GM12874 (cell line): ENCODE results near the gene FGFBP2.

Source experiments
- TF ChIP-seq, protein P1 (sequence below): IDR thresholded peaks from 2 replicates; pipeline ENCODE4 v1.5.1; 2011; ENCODE audit warnings: low read depth, mild to moderate bottlenecking, control low read depth, low read length, moderate library complexity; ENCODE audit not compliant: insufficient read depth

Gene FGFBP2

DNA sequence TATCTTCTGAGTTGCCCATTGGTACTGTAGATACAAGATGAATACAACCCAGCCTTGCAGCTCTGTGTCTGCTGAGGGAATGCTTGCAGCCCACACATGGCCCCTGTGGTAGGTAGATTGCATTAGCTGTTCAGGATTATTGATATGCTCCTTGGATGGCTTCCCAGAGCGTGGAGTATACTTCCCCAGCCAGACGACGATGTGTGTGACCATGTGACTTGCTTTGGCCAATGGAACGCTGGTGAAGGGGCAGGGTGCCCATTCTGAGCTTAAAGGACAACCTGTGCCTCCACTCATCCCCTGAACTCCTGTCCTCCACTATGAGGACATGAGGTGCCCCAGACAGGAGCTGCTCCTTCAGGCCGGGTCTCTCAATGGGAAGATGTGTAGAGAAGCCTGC lies 23.9 kb upstream of the FGFBP2 start:
- TF ChIP-seq, protein P1, sequence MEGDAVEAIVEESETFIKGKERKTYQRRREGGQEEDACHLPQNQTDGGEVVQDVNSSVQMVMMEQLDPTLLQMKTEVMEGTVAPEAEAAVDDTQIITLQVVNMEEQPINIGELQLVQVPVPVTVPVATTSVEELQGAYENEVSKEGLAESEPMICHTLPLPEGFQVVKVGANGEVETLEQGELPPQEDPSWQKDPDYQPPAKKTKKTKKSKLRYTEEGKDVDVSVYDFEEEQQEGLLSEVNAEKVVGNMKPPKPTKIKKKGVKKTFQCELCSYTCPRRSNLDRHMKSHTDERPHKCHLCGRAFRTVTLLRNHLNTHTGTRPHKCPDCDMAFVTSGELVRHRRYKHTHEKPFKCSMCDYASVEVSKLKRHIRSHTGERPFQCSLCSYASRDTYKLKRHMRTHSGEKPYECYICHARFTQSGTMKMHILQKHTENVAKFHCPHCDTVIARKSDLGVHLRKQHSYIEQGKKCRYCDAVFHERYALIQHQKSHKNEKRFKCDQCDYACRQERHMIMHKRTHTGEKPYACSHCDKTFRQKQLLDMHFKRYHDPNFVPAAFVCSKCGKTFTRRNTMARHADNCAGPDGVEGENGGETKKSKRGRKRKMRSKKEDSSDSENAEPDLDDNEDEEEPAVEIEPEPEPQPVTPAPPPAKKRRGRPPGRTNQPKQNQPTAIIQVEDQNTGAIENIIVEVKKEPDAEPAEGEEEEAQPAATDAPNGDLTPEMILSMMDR: no peak

GRCh38 chr4:15983610-15984009 lies 20.6 kb upstream of the FGFBP2 start:
- TF ChIP-seq, protein P1: no peak

DNA sequence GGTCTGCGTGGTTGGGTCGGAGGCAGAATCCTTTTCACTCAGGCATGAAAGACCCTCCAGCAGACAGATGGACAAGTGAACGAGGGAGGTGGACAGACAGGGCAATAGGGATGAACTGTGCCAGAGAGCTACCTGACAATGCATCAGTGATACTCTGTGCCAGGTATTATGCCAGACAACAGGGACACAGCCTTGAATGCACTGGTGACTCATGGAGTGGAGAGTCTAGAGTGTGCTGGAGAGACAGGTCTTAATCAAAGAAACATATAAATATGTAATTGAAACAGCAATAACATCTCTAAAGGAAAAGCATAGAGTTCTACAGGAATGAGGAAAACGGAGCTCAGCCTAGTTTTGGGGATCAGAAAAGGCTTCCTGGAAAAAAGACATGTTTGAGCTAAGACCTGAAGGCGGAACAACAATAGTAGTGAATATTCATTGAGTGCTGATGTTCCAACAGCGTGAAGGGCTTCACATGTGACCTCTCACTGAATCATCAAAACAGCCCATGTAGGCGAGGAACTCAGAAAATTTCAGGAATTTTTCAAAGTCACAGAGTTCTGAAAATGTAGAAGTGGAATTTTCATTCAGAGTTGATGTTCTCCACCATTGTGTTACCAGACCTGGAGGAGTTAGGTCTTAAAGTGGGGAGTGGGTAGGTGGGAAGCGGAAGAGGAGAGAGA lies 20.0 kb upstream of the FGFBP2 start:
- TF ChIP-seq, protein P1: no peak

- TF ChIP-seq, protein P1: no peak
Measured at GRCh38 chr4:15976456-15977447, 13.8 kb upstream of the FGFBP2 start.

- TF ChIP-seq, protein P1: no peak
Measured at GRCh38 chr4:15971068-15971801, 8.3 kb upstream of the FGFBP2 start.

GRCh38 chr4:15968551-15969300 lies 5.8 kb upstream of the FGFBP2 start:
- TF ChIP-seq, protein P1: no peak
